ENCODE measurements around the gene WASHC3.
A peak's percentile ranks its signal among the peaks of the same experiment; 100 is the strongest.
"Not testable (repeated sequence)": the region's sequence is repeated elsewhere in the genome, so short reads cannot be mapped to it uniquely, and the experiment has no call there.

The WASHC3 gene

DNA sequence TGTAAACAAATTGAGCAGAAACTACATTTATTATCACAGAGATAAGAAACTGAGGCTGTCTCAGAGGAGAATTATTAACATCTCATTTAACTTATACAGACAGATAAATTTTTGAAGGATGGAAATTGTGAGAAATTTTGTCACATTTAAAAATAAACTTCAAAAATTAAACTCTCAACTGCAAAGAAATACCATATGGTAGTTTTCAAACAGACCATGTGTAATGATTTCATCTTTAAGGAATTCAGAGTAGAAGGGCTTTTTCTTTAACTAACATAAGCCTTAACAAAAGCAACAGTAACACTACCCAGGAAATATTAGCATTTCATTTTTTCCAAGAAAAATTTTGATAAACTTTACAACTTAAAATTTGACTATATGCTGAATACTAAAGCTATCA, 31.5 kb upstream of the WASHC3 start:
- TF ChIP-seq, protein P1, sequence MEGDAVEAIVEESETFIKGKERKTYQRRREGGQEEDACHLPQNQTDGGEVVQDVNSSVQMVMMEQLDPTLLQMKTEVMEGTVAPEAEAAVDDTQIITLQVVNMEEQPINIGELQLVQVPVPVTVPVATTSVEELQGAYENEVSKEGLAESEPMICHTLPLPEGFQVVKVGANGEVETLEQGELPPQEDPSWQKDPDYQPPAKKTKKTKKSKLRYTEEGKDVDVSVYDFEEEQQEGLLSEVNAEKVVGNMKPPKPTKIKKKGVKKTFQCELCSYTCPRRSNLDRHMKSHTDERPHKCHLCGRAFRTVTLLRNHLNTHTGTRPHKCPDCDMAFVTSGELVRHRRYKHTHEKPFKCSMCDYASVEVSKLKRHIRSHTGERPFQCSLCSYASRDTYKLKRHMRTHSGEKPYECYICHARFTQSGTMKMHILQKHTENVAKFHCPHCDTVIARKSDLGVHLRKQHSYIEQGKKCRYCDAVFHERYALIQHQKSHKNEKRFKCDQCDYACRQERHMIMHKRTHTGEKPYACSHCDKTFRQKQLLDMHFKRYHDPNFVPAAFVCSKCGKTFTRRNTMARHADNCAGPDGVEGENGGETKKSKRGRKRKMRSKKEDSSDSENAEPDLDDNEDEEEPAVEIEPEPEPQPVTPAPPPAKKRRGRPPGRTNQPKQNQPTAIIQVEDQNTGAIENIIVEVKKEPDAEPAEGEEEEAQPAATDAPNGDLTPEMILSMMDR (IDR thresholded peaks at IDR 0.05; ENCODE audit: low read depth, low read length, missing control alignments), result no peak
- no peak for DNase-seq (ENCODE audit: low read depth)
- in situ Hi-C loops (cut with HindIII; ENCODE audit: low sequenced_read_pairs), result no loop called here
- no peak overlapping the region for H3K4me3 ChIP-seq (ENCODE audit: low read depth, low read length)

DNA sequence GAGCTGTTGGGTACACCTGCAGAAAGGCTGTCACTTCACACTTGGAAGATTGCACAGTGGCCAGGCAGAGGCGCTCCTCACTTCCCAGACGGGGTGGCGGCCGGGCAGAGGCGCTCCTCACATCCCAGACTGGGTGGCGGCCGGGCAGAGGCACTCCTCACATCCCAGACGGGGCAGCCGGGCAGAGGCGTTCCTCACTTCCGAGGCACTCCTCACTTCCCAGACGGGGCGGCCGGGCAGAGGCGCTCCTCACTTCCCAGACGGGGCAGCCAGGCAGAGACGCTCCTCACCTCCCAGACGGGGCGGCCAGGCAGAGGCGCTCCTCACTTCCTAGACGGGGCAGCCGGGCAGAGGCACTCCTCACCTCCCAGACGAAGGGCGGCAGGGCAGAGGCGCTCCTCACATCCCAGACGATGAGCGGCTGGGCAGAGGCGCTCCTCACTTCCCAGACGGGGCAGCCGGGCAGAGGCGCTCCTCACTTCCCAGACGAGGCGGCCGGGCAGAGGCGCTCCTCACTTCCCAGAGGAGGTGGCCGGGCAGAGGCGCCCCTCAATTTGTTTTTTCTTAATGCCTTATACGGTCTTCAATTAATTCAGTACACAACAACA, 27.5 kb upstream of the WASHC3 start:
- H3K4me3 ChIP-seq (ENCODE audit: low read depth, low read length); DNase-seq (ENCODE audit: low read depth); in situ Hi-C loops (cut with HindIII; ENCODE audit: low sequenced_read_pairs): not testable (repeated sequence)

DNA sequence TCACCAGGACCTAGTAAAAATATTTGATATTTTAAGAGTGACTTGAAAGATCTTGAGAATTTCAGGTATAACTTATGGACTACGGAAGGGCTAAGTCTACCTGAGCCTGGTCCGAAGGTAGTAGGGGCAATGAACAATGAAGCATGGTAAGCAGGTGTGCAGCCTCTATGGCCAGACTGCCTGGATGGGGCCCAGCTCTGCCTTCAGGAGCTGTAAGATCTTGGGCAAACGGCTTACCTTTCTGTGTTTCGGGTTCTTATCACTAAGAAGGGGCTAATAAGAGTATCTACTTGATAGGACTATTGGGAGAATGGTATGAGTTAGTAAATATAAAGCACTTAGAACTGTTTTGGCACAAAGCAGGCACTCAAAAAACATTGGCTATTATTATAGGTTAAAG, 19.1 kb upstream of the WASHC3 start:
- no peak overlapping the region for H3K4me3 ChIP-seq (ENCODE audit: low read depth, low read length)
- in situ Hi-C loops (cut with HindIII; ENCODE audit: low sequenced_read_pairs), result no loop called here
- TF ChIP-seq, protein P1 (IDR thresholded peaks at IDR 0.05; ENCODE audit: low read depth, low read length, missing control alignments), result no peak
- no peak for DNase-seq (ENCODE audit: low read depth)

DNA sequence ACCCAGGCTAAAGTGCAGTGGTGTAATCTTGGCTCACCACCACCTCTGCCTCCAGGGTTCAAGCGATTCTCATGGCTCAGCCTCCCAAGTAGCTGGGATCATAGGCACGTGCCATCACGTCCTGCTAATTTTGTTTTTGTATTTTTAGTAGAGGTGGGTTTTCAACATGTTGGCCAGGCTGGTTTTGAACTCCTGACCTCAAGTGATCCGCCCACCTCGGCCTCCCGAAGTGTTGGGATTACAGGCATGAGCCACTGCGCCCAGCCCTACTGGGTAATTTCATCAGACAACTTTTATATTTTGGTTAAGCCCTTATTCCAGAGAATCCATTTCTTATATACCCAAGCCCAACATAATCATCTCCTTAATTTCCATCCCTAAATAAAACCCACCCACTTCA, 10.3 kb upstream of the WASHC3 start:
- DNase-seq (ENCODE audit: low read depth); in situ Hi-C loops (cut with HindIII; ENCODE audit: low sequenced_read_pairs): not testable (repeated sequence)

DNA sequence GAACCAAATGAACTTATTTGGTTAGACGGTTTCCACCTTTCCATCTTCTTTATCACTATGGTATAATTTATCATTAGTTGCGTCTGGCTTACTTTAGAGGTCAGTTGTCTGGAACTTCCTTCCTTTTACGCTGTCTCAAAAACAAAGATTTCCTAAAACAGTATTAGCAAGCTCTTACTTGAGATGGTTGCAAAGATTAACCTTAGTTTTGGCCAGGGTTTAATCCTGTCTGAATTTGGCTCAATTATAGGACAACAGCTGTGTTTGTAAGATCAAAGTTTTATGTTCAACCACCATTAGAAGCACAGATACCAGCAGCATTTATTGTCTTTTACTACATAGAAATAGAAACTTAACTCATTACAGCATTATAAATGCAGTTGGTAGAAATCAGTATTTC, 7.9 kb upstream of the WASHC3 start:
- TF ChIP-seq, protein P1 (IDR thresholded peaks at IDR 0.05; ENCODE audit: low read depth, low read length, missing control alignments), result no peak
- no peak for DNase-seq (ENCODE audit: low read depth)

More for the DNA sequence above, 10.3 kb upstream of the WASHC3 start:
- H3K4me3 ChIP-seq (ENCODE audit: low read depth, low read length), result not testable (repeated sequence)

DNA sequence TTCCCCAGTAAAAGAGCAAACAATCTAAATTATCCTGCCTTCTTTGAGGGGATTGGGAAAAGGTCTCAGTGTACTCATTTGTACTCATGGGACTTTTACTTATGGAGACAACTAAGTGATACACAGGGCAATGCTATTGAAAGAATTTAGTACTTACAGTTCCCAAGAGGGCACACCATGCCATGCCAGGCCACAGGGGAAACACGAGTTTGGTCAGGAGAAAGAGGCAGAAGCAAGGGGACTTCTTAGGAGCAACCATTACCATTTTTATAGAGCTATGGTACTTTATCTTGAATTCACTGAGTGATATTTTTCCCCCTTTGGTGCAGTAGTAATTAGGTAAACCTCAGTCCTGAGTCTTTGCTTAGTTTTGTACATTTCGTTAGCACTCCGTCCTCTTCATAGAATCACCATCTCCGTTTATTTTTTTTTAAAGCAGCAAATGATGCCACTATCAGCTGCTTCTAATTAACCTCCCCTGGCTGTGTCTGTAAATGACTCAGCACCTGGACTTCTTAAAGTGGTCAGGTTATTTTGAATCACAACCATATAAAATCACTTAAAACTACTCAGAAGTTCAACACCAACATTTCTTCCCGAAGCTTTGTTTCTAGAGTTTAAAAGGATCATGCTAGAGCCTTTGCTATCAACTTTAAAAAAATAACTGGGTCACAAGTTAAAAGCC, 5.9 kb upstream of the WASHC3 start:
- in situ Hi-C loops (cut with HindIII; ENCODE audit: low sequenced_read_pairs), result no loop called here
- TF ChIP-seq, protein P1 (IDR thresholded peaks at IDR 0.05; ENCODE audit: low read depth, low read length, missing control alignments), result no peak
- H3K4me3 ChIP-seq (ENCODE audit: low read depth, low read length), result no peak overlapping the region
- peak; percentile 31 for DNase-seq (ENCODE audit: low read depth)

More for the DNA sequence above, 7.9 kb upstream of the WASHC3 start:
- no peak overlapping the region for H3K4me3 ChIP-seq (ENCODE audit: low read depth, low read length)
- in situ Hi-C loops (cut with HindIII; ENCODE audit: low sequenced_read_pairs), result no loop called here

DNA sequence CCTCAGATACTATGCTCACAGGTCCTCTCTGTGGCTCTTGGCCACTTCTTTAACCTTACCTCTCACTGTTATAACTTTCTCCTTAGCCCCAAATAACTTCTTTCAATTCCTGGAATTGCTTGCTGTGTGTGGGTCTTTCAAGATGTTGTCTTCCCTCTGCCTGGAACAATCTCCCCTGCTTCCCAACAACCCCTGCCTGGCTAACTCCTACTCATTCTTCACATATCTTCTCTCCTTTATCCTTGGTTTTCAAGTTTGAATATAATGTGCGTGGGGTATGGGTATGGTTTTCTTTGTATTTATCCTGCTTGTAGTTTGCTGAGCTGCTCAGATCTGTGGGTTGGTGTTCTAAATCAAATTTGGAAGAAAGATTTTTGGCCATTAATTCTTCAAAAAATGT, 2.7 kb upstream of the WASHC3 start:
- in situ Hi-C loops (cut with HindIII; ENCODE audit: low sequenced_read_pairs), result no loop called here
- TF ChIP-seq, protein P1 (IDR thresholded peaks at IDR 0.05; ENCODE audit: low read depth, low read length, missing control alignments), result no peak
- no peak for DNase-seq (ENCODE audit: low read depth)
- H3K4me3 ChIP-seq (ENCODE audit: low read depth, low read length), result no peak overlapping the region

Measured in astrocyte of the cerebellum (primary cell).